HG03196 (cell line): ENCODE data around the gene POLE2.
"Not testable (repeated sequence)": the region's sequence is repeated elsewhere in the genome, so short reads cannot be mapped to it uniquely, and the experiment has no call there.

ENCODE experiments used
- ATAC-seq: cut with Tn5 transposase; IDR thresholded peaks from one replicate; pipeline ENCODE4 v1.9.1; 2021; ENCODE audit not compliant: unreplicated experiment

The POLE2 gene, protein sequence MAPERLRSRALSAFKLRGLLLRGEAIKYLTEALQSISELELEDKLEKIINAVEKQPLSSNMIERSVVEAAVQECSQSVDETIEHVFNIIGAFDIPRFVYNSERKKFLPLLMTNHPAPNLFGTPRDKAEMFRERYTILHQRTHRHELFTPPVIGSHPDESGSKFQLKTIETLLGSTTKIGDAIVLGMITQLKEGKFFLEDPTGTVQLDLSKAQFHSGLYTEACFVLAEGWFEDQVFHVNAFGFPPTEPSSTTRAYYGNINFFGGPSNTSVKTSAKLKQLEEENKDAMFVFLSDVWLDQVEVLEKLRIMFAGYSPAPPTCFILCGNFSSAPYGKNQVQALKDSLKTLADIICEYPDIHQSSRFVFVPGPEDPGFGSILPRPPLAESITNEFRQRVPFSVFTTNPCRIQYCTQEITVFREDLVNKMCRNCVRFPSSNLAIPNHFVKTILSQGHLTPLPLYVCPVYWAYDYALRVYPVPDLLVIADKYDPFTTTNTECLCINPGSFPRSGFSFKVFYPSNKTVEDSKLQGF

DNA sequence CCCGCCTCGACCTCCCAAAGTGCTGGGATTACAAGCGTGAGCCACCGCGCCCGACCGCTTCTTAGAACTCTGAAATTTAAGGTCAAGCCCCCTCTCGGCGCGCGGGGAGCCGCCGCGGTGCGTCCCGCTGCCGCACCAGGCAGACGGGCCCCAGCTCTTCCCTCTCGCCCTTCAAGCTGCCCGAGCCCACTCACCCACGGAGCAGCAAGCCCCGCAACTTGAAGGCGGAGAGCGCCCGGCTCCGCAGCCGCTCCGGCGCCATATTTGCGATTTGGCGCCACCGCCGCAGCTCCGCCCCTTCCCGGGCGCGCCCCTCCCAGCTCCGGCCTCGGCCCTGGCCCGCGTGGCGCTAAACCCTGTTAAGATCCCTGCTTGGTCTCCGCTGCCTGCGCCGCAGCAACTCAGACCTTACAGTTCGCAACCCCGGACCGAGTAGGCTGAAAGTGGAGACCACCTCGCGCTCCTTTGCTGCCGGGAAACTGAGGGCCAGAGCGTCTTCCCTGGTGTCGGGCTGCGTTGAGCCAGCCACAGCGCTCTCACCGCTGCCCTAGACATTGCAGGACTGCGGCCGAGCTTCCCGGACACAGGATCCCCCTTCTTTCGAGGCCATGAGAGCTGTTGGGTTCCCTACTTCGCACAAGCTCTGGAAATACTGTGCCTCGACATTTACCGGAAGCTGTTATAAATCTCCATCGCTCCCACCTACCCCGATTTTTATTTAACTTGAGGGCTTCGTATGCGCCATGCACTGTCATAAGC lies at the start of gene POLE2:
Gene POLE2 (minus strand): TSS at position 273 of the 759 bp plus-strand sequence. CDS start 11 bp downstream, at position 262.
- peak; percentile 84 for ATAC-seq

DNA sequence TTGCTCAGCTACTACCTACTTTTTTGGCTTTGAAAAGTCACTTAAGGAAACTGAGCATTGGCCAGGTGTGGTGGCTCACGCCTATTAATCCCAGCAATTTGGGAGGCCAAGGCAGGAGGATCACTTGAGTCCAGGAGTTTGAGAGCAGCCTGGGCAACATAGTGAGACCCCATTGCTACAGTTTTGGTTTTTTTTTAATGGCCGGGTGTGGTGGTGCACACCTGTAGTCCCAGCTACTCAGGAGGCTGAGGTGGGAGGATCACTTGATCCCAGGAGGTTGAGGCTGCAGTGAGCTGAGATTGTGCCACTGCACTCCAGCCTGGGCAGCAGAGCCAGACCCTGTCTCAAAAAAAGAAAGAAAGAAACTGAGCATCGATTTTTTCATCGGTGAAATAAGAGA lies 47.7 kb upstream of the POLE2 start:
- not testable (repeated sequence) for ATAC-seq

DNA sequence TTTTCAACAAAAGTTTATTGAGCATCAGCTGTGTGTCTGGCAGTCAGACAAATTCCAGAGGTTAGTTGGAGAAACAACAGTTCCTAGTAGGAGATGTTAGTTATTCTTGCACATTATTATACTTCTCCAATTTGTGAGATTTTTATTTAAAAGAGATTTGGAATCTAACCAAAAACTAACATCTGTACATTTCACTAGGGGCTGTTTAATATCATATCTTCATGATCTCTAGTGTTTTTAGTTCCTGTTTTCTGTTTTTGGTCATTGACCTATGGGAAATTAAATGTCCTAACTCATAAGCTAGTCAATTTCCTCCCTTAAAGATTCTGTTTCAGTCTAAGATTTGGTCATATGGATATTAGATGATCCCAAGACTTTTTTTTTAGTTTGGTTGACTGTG lies 45.8 kb upstream of the POLE2 start:
- ATAC-seq, result no peak

DNA sequence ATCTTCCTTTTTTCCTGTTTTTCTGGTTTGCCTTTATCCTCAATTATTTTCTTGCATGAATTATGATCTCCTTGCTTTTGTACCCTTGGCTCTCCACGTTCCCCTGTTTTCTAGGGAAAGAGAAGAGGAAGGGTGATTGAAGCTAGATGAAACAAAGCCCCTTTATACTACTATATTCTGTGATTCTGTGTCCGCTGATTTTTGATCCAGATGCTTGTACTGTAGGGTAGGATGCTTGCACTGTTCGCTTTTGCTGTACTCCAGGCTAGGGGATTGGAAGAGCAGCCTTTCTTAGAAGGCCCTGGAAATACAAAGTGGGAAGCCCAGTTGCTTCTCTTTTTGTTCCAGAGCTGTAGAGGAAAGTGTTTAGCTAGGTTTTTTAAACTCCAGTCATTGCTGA lies 44.9 kb upstream of the POLE2 start:
- ATAC-seq, result no peak

DNA sequence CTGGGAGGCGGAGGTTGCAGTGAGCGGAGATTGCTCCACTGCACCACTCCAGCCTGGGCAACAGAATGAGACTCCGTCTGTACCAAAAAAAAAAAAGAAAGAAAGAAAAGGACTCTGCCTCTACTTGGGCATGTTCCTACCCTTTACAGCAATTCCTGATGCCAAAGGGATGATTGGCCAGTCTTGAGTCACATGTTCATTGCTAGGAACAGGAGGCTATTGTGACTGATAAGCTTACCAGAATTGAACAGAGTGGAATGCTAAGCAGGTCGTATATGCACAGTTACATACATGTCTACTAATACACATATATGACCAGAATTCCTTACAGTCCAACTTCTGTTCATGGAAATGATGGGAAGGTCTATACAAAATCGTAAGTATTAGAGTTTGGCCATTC lies 39.2 kb upstream of the POLE2 start:
- no peak for ATAC-seq

DNA sequence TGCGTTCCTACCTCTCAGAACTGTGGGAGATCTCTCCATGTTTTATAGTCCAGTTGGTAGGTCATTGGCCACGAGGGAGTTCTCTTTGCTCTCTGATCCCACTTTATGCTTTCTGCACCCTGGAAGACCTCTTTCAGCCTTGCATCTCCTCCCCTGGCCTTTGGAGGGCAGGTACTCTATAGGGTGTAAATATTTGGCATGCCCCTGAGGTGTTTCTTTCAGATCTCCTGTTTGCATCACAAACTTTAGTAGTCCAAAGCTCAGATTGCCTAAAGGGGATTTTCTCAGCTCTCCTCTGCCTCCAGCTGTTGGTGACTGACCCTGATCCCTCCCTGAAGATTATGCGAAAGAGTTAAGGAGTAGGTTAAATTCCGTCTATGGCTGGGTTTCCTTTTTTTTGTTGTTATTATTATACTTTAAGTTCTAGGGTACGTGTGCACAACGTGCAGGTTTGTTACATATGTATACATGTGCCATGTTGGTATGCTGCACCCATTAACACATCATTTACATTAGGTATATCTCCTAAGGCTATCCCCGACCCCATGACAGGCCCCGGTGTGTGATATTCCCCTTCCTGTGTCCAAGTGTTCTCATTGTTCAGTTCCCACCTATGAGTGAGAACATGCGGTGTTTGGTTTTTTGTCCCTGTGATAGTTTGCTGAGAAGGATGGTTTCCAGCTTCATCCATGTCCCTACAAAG lies 33.9 kb upstream of the POLE2 start:
- not testable (repeated sequence) for ATAC-seq

DNA sequence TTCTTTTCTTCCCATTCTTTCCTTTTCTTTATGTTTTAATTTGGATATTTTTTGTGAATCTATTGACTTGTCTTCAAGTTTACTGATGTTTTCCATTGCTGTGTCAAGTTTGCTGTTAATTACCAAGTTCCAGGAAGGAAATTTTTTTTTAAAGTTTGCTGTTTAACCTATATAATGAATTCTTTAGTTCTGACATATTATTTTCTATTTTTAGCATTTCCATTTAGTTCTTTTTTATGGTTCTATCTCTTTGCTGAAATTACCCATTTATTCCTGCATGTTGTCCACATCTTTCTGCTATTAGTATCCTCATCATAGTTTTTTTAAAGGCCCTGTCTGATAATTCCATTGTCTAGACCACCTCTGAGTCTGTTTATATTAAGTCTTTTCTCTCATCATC lies 32.7 kb upstream of the POLE2 start:
- no peak for ATAC-seq

DNA sequence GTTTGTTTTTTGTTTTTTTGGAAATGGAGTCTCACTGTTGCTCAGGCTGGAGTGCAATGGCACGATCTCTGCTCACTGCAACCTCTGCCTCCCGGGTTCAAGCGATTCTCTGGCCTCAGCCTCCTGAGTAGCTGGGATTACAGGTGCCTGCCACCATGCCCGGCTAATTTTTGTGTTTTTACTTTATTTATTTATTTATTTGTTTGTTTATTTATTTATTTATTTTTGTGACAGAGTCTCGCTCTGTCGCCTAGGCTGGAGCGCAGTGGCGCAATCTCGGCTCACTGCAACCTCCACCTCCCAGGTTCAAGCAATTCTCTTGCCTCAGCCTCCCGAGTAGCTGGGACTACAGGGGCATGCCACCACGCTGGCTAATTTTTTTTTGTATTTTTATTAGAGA lies 23.0 kb upstream of the POLE2 start:
- not testable (repeated sequence) for ATAC-seq

DNA sequence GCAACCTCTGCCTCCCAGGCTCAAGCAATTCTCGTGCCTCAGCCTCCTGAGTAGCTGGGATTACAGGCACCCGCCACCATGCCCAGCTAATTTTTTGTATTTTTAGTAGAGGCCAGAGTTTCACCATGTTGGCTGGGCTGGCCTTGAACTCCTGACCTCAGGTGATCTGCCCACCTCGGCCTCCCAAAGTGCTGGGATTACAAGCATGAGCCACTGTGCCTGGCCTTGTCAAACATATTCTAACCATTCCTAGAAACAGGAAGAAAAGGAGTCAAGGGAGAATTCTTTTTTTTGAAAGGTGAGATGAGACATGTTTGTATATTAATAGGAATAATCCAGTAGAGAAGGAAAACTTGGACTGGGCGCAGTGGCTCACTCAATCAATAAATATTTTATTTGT lies 16.5 kb upstream of the POLE2 start:
- ATAC-seq, result not testable (repeated sequence)

DNA sequence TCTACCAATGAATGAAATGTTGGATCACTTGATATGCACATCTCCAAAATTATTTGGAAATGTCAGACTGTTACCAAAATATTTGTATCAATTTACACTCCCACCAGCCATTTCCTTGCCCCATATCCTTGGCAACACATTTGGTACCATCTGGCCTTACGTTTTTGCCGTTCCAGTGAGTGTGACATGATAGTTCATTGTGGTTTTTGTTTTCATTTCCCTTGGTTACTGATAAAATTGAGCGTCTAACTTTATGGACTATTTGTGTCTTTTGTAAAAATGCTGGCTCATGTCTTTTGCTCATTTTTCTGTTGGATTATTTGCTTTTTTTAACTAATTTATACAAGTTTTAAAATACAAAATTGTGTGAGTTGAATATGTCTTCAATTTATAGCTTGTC lies 16.0 kb upstream of the POLE2 start:
- no peak for ATAC-seq

DNA sequence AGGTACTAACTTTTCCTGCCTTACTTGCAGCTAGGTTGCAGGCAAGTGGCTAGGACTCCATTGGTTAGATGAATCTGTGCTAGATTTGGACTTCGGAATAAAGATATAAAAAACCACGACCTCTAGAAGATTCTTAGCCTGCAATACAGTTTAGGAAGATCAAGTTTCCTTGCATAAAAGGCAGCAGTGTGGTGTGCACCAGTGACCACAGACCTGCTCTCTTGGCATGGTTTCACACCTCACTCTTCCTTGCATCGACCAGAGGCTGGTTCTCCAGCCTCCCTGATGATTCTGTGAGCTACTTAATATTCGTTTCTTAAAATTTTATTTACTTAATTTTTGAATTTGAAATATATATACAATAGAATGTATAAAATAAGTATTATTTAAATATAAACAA lies 14.7 kb upstream of the POLE2 start:
- no peak for ATAC-seq

DNA sequence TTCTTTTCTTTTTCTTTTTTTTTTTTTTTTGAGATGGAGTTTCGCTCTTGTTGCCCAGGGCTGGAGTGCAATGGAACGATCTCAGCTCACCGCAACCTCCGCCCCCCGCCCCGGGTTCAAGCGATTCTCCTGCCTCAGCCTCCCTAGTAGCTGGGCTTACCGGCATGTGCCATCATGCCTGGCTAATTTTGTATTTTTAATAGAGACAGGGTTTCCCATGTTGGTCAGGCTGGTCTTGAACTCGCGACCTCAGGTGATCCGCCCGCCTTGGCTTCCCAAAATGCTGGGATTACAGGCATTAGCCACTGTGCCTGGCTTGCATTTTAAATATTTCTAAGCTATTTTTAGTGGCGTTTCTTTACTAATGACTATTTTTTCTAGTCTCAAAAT lies 5.7 kb upstream of the POLE2 start:
- ATAC-seq, result not testable (repeated sequence)

DNA sequence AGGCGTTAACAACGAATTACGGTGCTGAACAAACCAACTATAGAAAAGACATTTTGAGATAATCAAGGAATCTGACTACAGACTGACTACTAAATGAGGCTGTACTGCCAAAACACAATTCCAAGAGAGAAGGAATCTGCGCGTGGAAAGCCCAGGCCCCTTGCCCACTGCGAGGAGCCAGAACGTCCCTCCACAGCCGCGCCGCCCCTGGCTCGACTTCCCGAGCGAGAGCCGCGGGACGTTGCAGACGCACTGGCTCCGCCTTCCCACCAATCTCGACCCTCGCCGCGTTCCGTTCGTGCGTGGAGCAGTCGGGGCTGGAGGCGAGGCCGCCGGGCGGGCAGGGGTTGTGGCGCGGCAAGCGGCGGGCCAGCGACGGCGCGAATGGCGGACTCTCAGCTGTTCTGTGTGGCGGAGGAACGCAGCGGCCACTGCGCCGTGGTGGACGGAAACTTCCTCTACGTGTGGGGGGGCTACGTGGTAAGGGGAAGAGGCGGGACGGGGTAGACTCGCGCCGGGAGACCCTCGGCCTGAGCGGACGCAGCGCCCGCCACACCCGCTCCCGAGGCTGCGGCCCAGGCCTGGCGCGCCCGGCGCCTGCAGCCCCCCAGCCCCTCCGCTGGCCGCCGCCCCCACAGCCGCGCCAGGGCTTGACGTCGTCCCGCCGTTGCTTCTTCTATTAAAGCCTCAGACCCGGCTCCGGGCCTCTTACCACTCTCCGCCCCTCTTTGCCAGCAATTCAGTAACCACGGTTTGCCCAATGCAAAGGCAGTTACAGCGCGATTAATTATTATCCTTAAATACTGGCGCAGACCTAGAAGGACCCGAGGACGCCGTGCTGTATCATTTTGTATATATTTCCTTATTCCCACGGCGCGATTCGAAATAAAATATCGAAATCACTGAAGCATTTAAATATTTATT lies 5.1 kb upstream of the POLE2 start, which contains the start of gene KLHDC1:
Gene KLHDC1 (plus strand): TSS at position 310 of the 924 bp plus-strand sequence. CDS start 75 bp downstream, at position 385.
- peak; percentile 56 for ATAC-seq

DNA sequence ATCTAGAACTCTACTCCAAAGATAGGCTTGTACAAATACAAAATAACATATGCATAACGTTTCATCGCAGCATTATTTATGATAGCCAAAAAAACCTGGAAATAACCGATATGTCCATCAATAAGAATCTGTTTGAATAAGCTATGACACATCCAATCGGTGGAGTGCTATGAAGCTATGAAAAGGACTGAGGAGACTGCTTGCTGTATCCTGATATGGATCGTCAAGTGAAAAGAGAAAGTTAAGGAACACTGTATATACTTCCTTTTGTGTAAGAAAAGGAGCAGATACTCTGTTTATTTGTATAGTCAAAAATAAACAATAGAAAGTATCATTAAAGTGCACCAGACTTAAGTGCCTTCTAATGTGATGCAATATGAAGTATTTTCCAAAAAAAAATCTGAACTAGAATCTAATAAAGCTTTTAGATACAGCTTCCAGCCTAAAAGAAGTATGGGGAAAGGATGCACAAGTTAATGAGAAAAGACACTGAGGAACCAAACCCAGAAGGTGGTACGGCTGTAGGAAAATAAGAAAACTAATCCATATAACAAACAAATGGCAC lies 4.3 kb upstream of the POLE2 start:
- ATAC-seq, result no peak

DNA sequence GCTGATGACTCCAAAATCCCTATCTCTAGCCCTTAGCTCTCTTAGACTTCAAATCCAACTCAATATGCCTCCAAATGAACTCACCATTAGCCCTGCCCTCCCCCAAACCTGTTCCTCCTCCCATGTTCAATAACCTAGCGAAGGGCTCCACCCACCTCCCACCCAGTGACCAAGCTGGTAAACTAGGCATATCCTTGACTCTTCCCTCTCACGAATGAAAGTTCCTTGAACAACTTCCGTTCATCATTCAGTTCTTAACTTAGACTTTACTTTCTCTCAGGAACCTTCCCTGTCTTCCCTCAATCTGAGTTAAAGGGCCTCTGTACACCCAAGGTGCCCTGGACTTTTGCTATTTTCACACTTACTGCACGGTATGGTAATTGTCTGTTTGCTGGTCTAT lies 3.0 kb upstream of the POLE2 start:
- ATAC-seq, result no peak

DNA sequence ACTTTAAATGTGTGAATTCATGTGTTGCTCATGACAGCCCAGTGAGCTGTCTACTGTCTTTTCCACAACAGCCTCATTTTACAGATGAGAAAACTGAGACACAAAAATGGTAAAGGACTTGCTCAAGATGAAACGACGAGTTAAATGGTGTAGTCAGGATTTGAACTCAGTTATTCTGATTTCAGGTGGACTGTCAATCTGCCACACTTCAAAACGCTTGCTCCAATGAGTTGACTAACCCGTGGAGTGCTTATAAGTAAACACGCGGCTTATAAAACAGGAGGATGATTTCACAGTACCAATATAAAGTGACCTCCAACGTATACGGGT lies 652 bp upstream of the POLE2 start:
- ATAC-seq, result no peak

DNA sequence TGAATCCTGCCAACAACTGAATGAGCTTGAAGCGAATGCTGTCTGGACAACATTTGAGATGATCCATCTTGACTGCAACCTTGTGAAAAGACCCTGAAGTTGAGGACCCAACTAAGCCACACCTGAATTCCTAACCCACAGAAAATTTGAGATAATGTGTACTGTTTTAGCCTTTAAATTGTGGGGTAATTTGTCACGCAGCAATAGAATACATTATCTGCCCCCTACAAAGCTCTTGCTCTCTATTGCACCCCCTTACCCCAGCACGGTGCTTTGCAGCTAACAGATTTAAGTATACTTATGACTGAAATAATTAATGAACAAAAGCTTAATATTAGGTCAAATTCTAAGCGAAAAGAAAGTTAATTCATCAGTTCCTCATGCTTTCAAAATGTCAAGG lies 1.6 kb downstream of the POLE2 start:
- ATAC-seq, result no peak

DNA sequence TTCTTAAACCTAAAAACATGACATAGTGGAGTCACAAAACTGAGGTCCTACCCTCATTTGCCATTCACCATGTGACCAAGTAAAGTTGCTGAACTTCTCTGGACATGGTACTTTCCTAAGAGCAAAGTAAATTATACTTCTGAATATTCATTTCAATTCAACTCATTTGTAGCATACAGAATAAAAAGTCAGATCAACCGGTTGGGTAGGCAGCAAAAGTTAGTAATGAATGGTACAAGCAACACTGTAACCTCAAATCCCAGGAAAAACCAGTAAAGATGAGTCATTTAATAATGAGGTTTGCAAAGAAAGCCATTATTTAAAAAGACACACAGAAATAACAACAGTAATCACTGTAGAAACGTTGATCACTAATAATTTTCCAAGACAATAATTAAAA lies 8.7 kb downstream of the POLE2 start:
- no peak for ATAC-seq

DNA sequence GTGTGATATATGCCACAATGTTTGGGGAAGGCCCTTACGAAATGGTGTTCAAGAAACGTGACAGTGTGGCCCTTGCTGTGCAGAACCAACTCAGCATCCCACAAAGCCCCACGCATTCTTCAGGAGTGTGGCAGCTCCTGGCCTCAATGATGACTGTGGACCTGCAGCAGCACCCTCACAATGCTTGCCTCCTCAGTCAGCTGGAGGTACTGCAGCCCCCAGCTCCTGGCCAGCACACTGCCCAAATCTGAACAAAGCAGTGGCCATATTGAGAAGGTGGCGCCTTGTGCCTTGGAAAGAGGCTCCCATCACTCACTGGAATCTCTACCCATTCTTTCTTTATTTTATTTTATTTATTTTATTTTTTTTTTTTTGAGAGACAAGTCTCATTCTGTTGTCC lies 10.4 kb downstream of the POLE2 start:
- no peak for ATAC-seq

DNA sequence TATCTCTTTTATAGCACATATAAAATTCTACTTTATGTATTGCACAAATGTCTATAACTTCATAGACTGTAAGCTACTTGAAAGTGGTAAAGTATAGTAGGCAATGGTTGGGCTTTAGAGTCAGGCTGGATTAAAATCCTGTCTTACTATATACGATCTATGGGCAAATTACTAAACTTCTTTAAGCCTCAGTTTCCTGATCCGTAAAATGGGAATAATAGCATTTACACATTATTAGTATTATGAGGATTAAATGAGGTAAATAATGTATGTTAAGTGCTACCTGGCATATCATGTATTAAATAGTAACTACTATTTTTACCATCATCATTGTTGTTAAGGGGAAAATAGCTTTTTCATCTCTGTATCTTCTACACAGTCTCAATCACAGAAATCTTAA lies 14.4 kb downstream of the POLE2 start:
- no peak for ATAC-seq
